GM10266 (cell line): ENCODE measurements around the gene DHX35.

Experiments used
- DNase-seq: peaks from one replicate; pipeline ENCODE4 v3.0.0; 2012; ENCODE audit errors: extremely low spot score
- CTCF ChIP-seq: IDR thresholded peaks from 2 replicates; pipeline ENCODE4 v1.5.1; 2012; ENCODE audit warnings: mild to moderate bottlenecking, low read depth; ENCODE audit not compliant: control insufficient read depth, insufficient read depth; ENCODE audit errors: missing control alignments

The DHX35 gene

GRCh38 chr20:39019027-39019426, 56.9 kb downstream of the DHX35 start:
- no peak for DNase-seq
- TF ChIP-seq CTCF, result no peak

- TF ChIP-seq CTCF, result no peak
- DNase-seq, result no peak
Measured at GRCh38 chr20:39019805-39020325, 57.7 kb downstream of the DHX35 start.

- peak; percentile 24 for DNase-seq
- TF ChIP-seq CTCF, result no peak
Measured at GRCh38 chr20:39021748-39022147, 59.6 kb downstream of the DHX35 start.

- no peak for TF ChIP-seq CTCF
- DNase-seq, result no peak
Measured at GRCh38 chr20:39025883-39026282, 63.7 kb downstream of the DHX35 start.

GRCh38 chr20:39029364-39029763, 67.2 kb downstream of the DHX35 start:
- DNase-seq, result no peak
- no peak for TF ChIP-seq CTCF

- DNase-seq, result no peak
Measured at GRCh38 chr20:39032997-39033396, 70.9 kb downstream of the DHX35 start.

GRCh38 chr20:39036011-39036410, 73.9 kb downstream of the DHX35 start:
- DNase-seq, result no peak
- no peak for TF ChIP-seq CTCF

More at GRCh38 chr20:39032997-39033396, 70.9 kb downstream of the DHX35 start:
- TF ChIP-seq CTCF, result no peak
